GM23338 (cell line): ENCODE measurements around the gene ANOS1.

Experiments
- CREB1 ChIP-seq: fragments of 250-450 bp; sonication (Bioruptor Pico); IDR thresholded peaks from 2 replicates; pipeline ENCODE4 v1.5.0; 2020; ENCODE audit warnings: low read depth, mild to moderate bottlenecking, moderate library complexity
- CTCF ChIP-seq, 2 experiments: fragments of 200-600 bp in 1 of 2; sonication (generic) in 1 of 2; conservative IDR thresholded peaks; 2 replicates each; pipeline versions ENCODE4 v1.5.1 to v1.6.1; 2016 to 2017; ENCODE audit warnings: antibody characterized with exemption in 2 of 2, low read depth in 2 of 2, mild to moderate bottlenecking in 2 of 2, moderate library complexity in 1 of 2
- EZH2 ChIP-seq: fragments of 200-600 bp; sonication (generic); IDR thresholded peaks from one replicate; pipeline ENCODE4 v1.8.0; 2017; ENCODE audit warnings: antibody characterized with exemption, mild to moderate bottlenecking, low read depth; ENCODE audit not compliant: unreplicated experiment
- EZH2phosphoT487 ChIP-seq: fragments of 200-600 bp; sonication (generic); IDR thresholded peaks from one replicate; pipeline ENCODE4 v1.8.1; 2018; ENCODE audit warnings: antibody characterized with exemption; ENCODE audit not compliant: unreplicated experiment
- JUNB ChIP-seq: IDR thresholded peaks from one replicate; pipeline ENCODE4 v1.6.1; 2016; ENCODE audit warnings: antibody characterized with exemption; ENCODE audit not compliant: unreplicated experiment
- NANOG ChIP-seq: IDR thresholded peaks from 2 replicates; pipeline ENCODE4 v1.6.1; 2016; ENCODE audit warnings: antibody characterized with exemption, borderline replicate concordance
- POLR2AphosphoS5 ChIP-seq: IDR thresholded peaks from 2 replicates; pipeline ENCODE4 v1.6.1; 2016; ENCODE audit warnings: antibody characterized with exemption, low read depth
- REST ChIP-seq: IDR thresholded peaks from one replicate; pipeline ENCODE4 v1.6.1; 2018; ENCODE audit warnings: antibody characterized with exemption; ENCODE audit not compliant: unreplicated experiment
- STAT1 ChIP-seq: IDR thresholded peaks from one replicate; pipeline ENCODE4 v1.6.1; 2016; ENCODE audit warnings: antibody characterized with exemption; ENCODE audit not compliant: unreplicated experiment
- ZNF114 ChIP-seq: fragments of 250-450 bp; sonication (Bioruptor Pico); IDR thresholded peaks from 2 replicates; pipeline ENCODE4 v1.5.0; 2020; ENCODE audit warnings: mild to moderate bottlenecking, moderate library complexity
- ZNF331 ChIP-seq: fragments of 250-450 bp; sonication (Bioruptor Pico); IDR thresholded peaks from 2 replicates; pipeline ENCODE4 v1.5.0; 2020; ENCODE audit warnings: low read depth, mild to moderate bottlenecking, moderate library complexity

GRCh38 chrX:8689473-8689872 is 42.5 kb downstream of the ANOS1 start:
- TF ChIP-seq CTCF (conservative IDR thresholded peaks at IDR 0.05; ENCODE audit: low read depth in 2 of 2), result no peak
- no peak for TF ChIP-seq POLR2AphosphoS5
- TF ChIP-seq EZH2, result no peak
- TF ChIP-seq STAT1, result no peak
- no peak for TF ChIP-seq CREB1
- TF ChIP-seq JUNB, result no peak
- no peak for TF ChIP-seq ZNF114 (CRISPR knock-in tag)
- no peak for TF ChIP-seq REST
- no peak for TF ChIP-seq EZH2phosphoT487
- TF ChIP-seq NANOG, result no peak
- TF ChIP-seq ZNF331 (CRISPR knock-in tag), result no peak
